CD4-positive, alpha-beta T cell (primary cell): ENCODE data around the gene GATA3. TPM values are rescaled to one million over a fixed set of nuclear protein-coding genes. Genes with fewer than 3 reads are reported as not detected.
A peak's percentile ranks its signal among the peaks of the same experiment; 100 is the strongest.

Experiments used
- ATAC-seq: fragments of 200-7000 bp; cut with Tn5 transposase; one replicate; pipeline ENCODE4 v1.10.0; 2022; ENCODE audit warnings: mild to moderate bottlenecking; ENCODE audit not compliant: poor library complexity
- CTCF ChIA-PET: fragments of 350-600 bp; sonication (Branson Sonifier 250); formaldehyde crosslinking; loops from one replicate; lab custom pipeline; 2021; ENCODE audit warnings: antibody characterized with exemption, inconsistent platforms; lab: Charles Lee
- POLR2A ChIA-PET: fragments of 350-600 bp; sonication (Branson Sonifier 250); formaldehyde crosslinking; loops from one replicate; lab custom pipeline; 2021; ENCODE audit warnings: antibody characterized with exemption, inconsistent platforms; lab: Charles Lee
- DNase-seq, 14 experiments: peaks; one replicate each; pipeline ENCODE4 v3.0.0-alpha.2; 2013 to 2020; ENCODE audit warnings: mixed read lengths in 2 of 14
- H3K27ac ChIP-seq, 2 donors: one replicate each; pipeline versions ENCODE4 v1.5.1 to v1.7.0; 2013; ENCODE audit warnings: low read length in 2 of 2, low read depth in 1 of 2, mild to moderate bottlenecking in 1 of 2
- H3K27me3 ChIP-seq, 2 experiments: 1 replicate in 1 of 2; 2 replicates in 1 of 2; pipeline versions ENCODE4 v1.6.1 to v1.7.0; 2013; ENCODE audit warnings: low read length in 2 of 2, control low read depth in 1 of 2, mild to moderate bottlenecking in 1 of 2, moderate library complexity in 1 of 2; ENCODE audit not compliant: insufficient read depth in 2 of 2, control insufficient read depth in 1 of 2
- H3K36me3 ChIP-seq: one replicate; pipeline ENCODE4 v1.6.1; 2013; ENCODE audit warnings: low read length, control low read depth; ENCODE audit not compliant: insufficient read depth
- H3K4me1 ChIP-seq: one replicate; pipeline ENCODE4 v1.6.1; 2013; ENCODE audit warnings: low read length, control low read depth; ENCODE audit not compliant: insufficient read depth
- H3K4me3 ChIP-seq: one replicate; pipeline ENCODE4 v1.5.1; 2013; ENCODE audit warnings: mild to moderate bottlenecking, low read length, moderate library complexity
- H3K9me3 ChIP-seq, 2 experiments: 1 replicate in 1 of 2; 2 replicates in 1 of 2; pipeline versions ENCODE4 v1.6.1 to v1.7.0; 2013; ENCODE audit warnings: low read length in 2 of 2, mild to moderate bottlenecking in 2 of 2, control low read depth in 1 of 2, moderate library complexity in 1 of 2; ENCODE audit not compliant: control insufficient read depth in 1 of 2, insufficient read depth in 1 of 2
- H3K27ac Mint-ChIP-seq: one replicate; pipeline ENCODE4 v1.8.0; 2020; ENCODE audit warnings: mixed read lengths
- H3K27me3 Mint-ChIP-seq: one replicate; pipeline ENCODE4 v1.8.0; 2021; ENCODE audit warnings: mixed read lengths
- H3K36me3 Mint-ChIP-seq: one replicate; pipeline ENCODE4 v1.8.0; 2021; ENCODE audit warnings: low read depth, mixed read lengths
- H3K4me1 Mint-ChIP-seq: one replicate; pipeline ENCODE4 v1.8.0; 2021; ENCODE audit warnings: low read depth, mixed read lengths
- H3K4me3 Mint-ChIP-seq: one replicate; pipeline ENCODE4 v1.8.0; 2020; ENCODE audit warnings: mild to moderate bottlenecking, mixed read lengths
- H3K9me3 Mint-ChIP-seq: one replicate; pipeline ENCODE4 v1.8.0; 2020; ENCODE audit warnings: mixed read lengths
- CTCF ChIP-seq: fragments of 200-600 bp; IDR thresholded peaks from one replicate; pipeline ENCODE4 v1.8.0; 2022; ENCODE audit warnings: antibody characterized with exemption, mild to moderate bottlenecking
- intact Hi-C, 2 experiments: fragments of 100-400 bp; cut with DNase I in 1 of 2; cut with micrococcal nuclease in 1 of 2; formaldehyde crosslinking; loops; one replicate each; pipeline versions ENCODE4 v1.15.1 to v1.9.0; 2023 to 2025; cut with DNase I, micrococcal nuclease
- total RNA-seq, 174 experiments: library from RNA in 2 of 174; stranded (reverse) in 2 of 174; gene quantifications; one replicate each; pipeline ENCODE4 v1.2.3 and lab custom pipeline; 2021 to 2026

GATA3 gene
- total RNA-seq, 2 experiments from 2014 or later, result 128 to 141 TPM

- DNase-seq, result peak in 1 of 14 experiments; percentile 25
- H3K9me3 ChIP-seq, result peaks cover 12 to 40% of the 10 kb centered on the region in 2 experiments
- H3K9me3 Mint-ChIP-seq, result no peaks in the 10 kb centered on the region
- no peak for ATAC-seq
- H3K27ac ChIP-seq, result no peak overlapping the region
- TF ChIP-seq CTCF, result no peak
- no peaks in the 10 kb centered on the region for H3K36me3 Mint-ChIP-seq
- intact Hi-C loops, result no loop called here
- POLR2A ChIA-PET, result interaction anchor here (0.7 to 2.2 kb wide), 4 partner anchors 11 to 371 kb away, joined by 3 to 11 read pairs (median 6); no protein-coding TSS in a partner anchor
- H3K4me3 ChIP-seq, result no peak overlapping the region
- H3K27ac Mint-ChIP-seq, result peak overlapping the region; percentile 61
- no peaks in the 10 kb centered on the region for H3K36me3 ChIP-seq
- peaks cover 97 to 100% of the 10 kb centered on the region in 2 experiments for H3K27me3 ChIP-seq
- H3K4me3 Mint-ChIP-seq, result peak overlapping the region; percentile 3
- peaks cover 63% of the 10 kb centered on the region for H3K4me1 ChIP-seq
- CTCF ChIA-PET, result interaction anchor here (1.7 to 2.4 kb wide), 2 partner anchors 8 to 12 kb away, joined by 5 to 11 read pairs; no protein-coding TSS in a partner anchor
- peaks cover 74% of the 10 kb centered on the region for H3K4me1 Mint-ChIP-seq
- peaks cover 98% of the 10 kb centered on the region for H3K27me3 Mint-ChIP-seq
Observed at GRCh38 chr10:8041284-8041991, 13.1 kb upstream of the GATA3 start.

GRCh38 chr10:8041992-8042720 is 12.3 kb upstream of the GATA3 start:
- CTCF ChIA-PET, result interaction anchor here (0.9 to 2.4 kb wide), 3 partner anchors 8 to 403 kb away, joined by 3 to 11 read pairs (median 5); no protein-coding TSS in a partner anchor
- POLR2A ChIA-PET, result interaction anchor here (0.7 to 2.2 kb wide), 6 partner anchors 10 to 1055 kb away, joined by 3 to 11 read pairs (median 5); no protein-coding TSS in a partner anchor

More at GRCh38 chr10:8041992-8042720, 12.3 kb upstream of the GATA3 start:
- intact Hi-C loops, result no loop called here
- H3K27ac Mint-ChIP-seq, result peak overlapping the region; percentile 61
- H3K36me3 ChIP-seq, result no peaks in the 10 kb centered on the region
- no peaks in the 10 kb centered on the region for H3K9me3 Mint-ChIP-seq
- no peak for TF ChIP-seq CTCF
- DNase-seq (peak in 2 of 14 experiments; percentile 3 to 38), ATAC-seq (no peak)
- peaks cover 78% of the 10 kb centered on the region for H3K4me1 Mint-ChIP-seq
- H3K4me3 Mint-ChIP-seq, result no peak overlapping the region
- no peak overlapping the region for H3K27ac ChIP-seq
- no peak overlapping the region for H3K4me3 ChIP-seq
- peaks cover 63% of the 10 kb centered on the region for H3K4me1 ChIP-seq
- H3K36me3 Mint-ChIP-seq, result no peaks in the 10 kb centered on the region
- peaks cover 12 to 39% of the 10 kb centered on the region in 2 experiments for H3K9me3 ChIP-seq
- H3K27me3 ChIP-seq, result peaks cover 97 to 100% of the 10 kb centered on the region in 2 experiments
- peaks cover 99% of the 10 kb centered on the region for H3K27me3 Mint-ChIP-seq
